Epidermal melanocyte (primary cell): Measurements from ENCODE around the gene EPS15.
"Not testable (repeated sequence)": the region's sequence is repeated elsewhere in the genome, so short reads cannot be mapped to it uniquely, and the experiment has no call there.

Experiments
- DNase-seq: peaks from one replicate; pipeline ENCODE4 v3.0.0; 2011; ENCODE audit warnings: low spot score; ENCODE audit not compliant: insufficient read length

The EPS15 gene

GRCh38 chr1:51386259-51386658, 132.8 kb downstream of the EPS15 start:
- not testable (repeated sequence) for DNase-seq

- no peak for DNase-seq
Measured at GRCh38 chr1:51385776-51386175, 133.3 kb downstream of the EPS15 start.

- no peak for DNase-seq
Measured at GRCh38 chr1:51381964-51382363, 137.1 kb downstream of the EPS15 start.

- DNase-seq: no peak
Measured at GRCh38 chr1:51380936-51381335, 138.1 kb downstream of the EPS15 start.

GRCh38 chr1:51378871-51379270, 140.2 kb downstream of the EPS15 start:
- DNase-seq: no peak

- DNase-seq: no peak
Measured at GRCh38 chr1:51373898-51374297, 145.2 kb downstream of the EPS15 start.

- DNase-seq: no peak
Measured at GRCh38 chr1:51372561-51372960, 146.5 kb downstream of the EPS15 start.

GRCh38 chr1:51369171-51369570, 149.9 kb downstream of the EPS15 start:
- no peak for DNase-seq

GRCh38 chr1:51365774-51366173, 153.3 kb downstream of the EPS15 start:
- no peak for DNase-seq

- DNase-seq: no peak
Measured at GRCh38 chr1:51359879-51360278, 159.2 kb downstream of the EPS15 start.

GRCh38 chr1:51355382-51355781, 163.7 kb downstream of the EPS15 start:
- DNase-seq: no peak

- no peak for DNase-seq
Measured at GRCh38 chr1:51354416-51354815, 164.7 kb downstream of the EPS15 start.

- DNase-seq: no peak
Measured at GRCh38 chr1:51351907-51352306, 167.2 kb downstream of the EPS15 start.

- no peak for DNase-seq
Measured at GRCh38 chr1:51349862-51350261, 169.2 kb downstream of the EPS15 start.

GRCh38 chr1:51348147-51348527, 170.9 kb downstream of the EPS15 start:
- no peak for DNase-seq

GRCh38 chr1:51347398-51348146, 171.5 kb downstream of the EPS15 start:
- DNase-seq: no peak

GRCh38 chr1:51346086-51346942, 172.8 kb downstream of the EPS15 start:
- no peak for DNase-seq

GRCh38 chr1:51345300-51345687, 173.8 kb downstream of the EPS15 start:
- DNase-seq: no peak

- DNase-seq: no peak
Measured at GRCh38 chr1:51344602-51345299, 174.3 kb downstream of the EPS15 start.

GRCh38 chr1:51344276-51344601, 174.8 kb downstream of the EPS15 start:
- DNase-seq: no peak

GRCh38 chr1:51343624-51344023, 175.4 kb downstream of the EPS15 start:
- DNase-seq: no peak

GRCh38 chr1:51342591-51343206, 176.4 kb downstream of the EPS15 start:
- no peak for DNase-seq
